ENCODE results near the gene MGMT. TPM values are rescaled to one million over a fixed set of nuclear protein-coding genes. Genes with fewer than 3 reads are reported as not detected.

The MGMT gene
- total RNA-seq, 4 donors from 2014 or later, result 10.9 to 37.7 (median 16.0) TPM

GRCh38 chr10:129745186-129745750 lies 278.2 kb downstream of the MGMT start:
- Histone ChIP-seq H3K27ac (no peak overlapping the region), H3K36me3 (no peaks in the 10 kb centered on the region), H3K27me3 (no peaks in the 10 kb centered on the region), H3K9me3 (peaks cover 0 to 21% of the 10 kb centered on the region in 2 donors), H3K4me1 (no peaks in the 10 kb centered on the region), H3K4me3 (no peak overlapping the region)
- intact Hi-C loops (cut with DNase I; ENCODE audit: low total_unique reads), result no loop called here
- TF ChIP-seq CTCF (IDR thresholded peaks at IDR 0.05), result no peak
- no peak for TF ChIP-seq POLR2A (IDR thresholded peaks at IDR 0.05)
- no peak for DNase-seq

- Histone ChIP-seq H3K36me3 (no peaks in the 10 kb centered on the region), H3K4me3 (no peak overlapping the region), H3K27me3 (no peaks in the 10 kb centered on the region), H3K4me1 (no peaks in the 10 kb centered on the region), H3K27ac (no peak overlapping the region), H3K9me3 (peaks cover 0 to 11% of the 10 kb centered on the region in 2 donors)
- no peak for DNase-seq
- intact Hi-C loops (cut with DNase I; ENCODE audit: low total_unique reads), result no loop called here
- no peak for TF ChIP-seq CTCF (IDR thresholded peaks at IDR 0.05)
- no peak for TF ChIP-seq POLR2A (IDR thresholded peaks at IDR 0.05)
Measured at GRCh38 chr10:129754211-129755050, 287.4 kb downstream of the MGMT start.

- DNase-seq, result peak in 1 of 2 donors; percentile 0
- intact Hi-C loops (cut with DNase I; ENCODE audit: low total_unique reads), result no loop called here
- no peaks in the 10 kb centered on the region for H3K4me1 ChIP-seq
Measured at GRCh38 chr10:129755158-129755591, 288.1 kb downstream of the MGMT start.

GRCh38 chr10:129755621-129756020 lies 288.6 kb downstream of the MGMT start:
- peaks cover 0 to 5% of the 10 kb centered on the region in 2 donors for H3K9me3 ChIP-seq
- no peak overlapping the region for H3K4me3 ChIP-seq
- TF ChIP-seq CTCF (IDR thresholded peaks at IDR 0.05) (no peak), POLR2A (IDR thresholded peaks at IDR 0.05) (no peak)
- intact Hi-C loops (cut with DNase I; ENCODE audit: low total_unique reads), result no loop called here
- DNase-seq, result peak in 1 of 2 donors; percentile 4
- H3K27me3 ChIP-seq, result no peaks in the 10 kb centered on the region
- no peaks in the 10 kb centered on the region for H3K4me1 ChIP-seq
- H3K27ac ChIP-seq, result no peak overlapping the region
- no peaks in the 10 kb centered on the region for H3K36me3 ChIP-seq

More at GRCh38 chr10:129755158-129755591, 288.1 kb downstream of the MGMT start:
- Histone ChIP-seq H3K9me3 (peaks cover 0 to 5% of the 10 kb centered on the region in 2 donors), H3K27me3 (no peaks in the 10 kb centered on the region), H3K27ac (no peak overlapping the region), H3K36me3 (no peaks in the 10 kb centered on the region), H3K4me3 (no peak overlapping the region)
- no peak for TF ChIP-seq POLR2A (IDR thresholded peaks at IDR 0.05)

GRCh38 chr10:129756912-129757901 lies 290.2 kb downstream of the MGMT start:
- peak; percentile 15 to 21 for DNase-seq
- intact Hi-C loops (cut with DNase I; ENCODE audit: low total_unique reads), result no loop called here
- TF ChIP-seq POLR2A (IDR thresholded peaks at IDR 0.05) (no peak), CTCF (IDR thresholded peaks at IDR 0.05) (no peak)
- Histone ChIP-seq H3K4me1 (no peaks in the 10 kb centered on the region), H3K9me3 (peaks cover 0 to 5% of the 10 kb centered on the region in 2 donors), H3K36me3 (no peaks in the 10 kb centered on the region), H3K27me3 (no peaks in the 10 kb centered on the region), H3K27ac (peak overlapping the region in 1 of 2 donors; percentile 41), H3K4me3 (peak overlapping the region in 1 of 2 donors; percentile 21)
